Nephron (organoid): Measurements from ENCODE around the gene JAM2.
"Not testable (repeated sequence)": the region's sequence is repeated elsewhere in the genome, so short reads cannot be mapped to it uniquely, and the experiment has no call there.

Experiments used
- H3K27ac Mint-ChIP-seq, 3 experiments: 2 replicates each; pipeline ENCODE4 v1.8.0; 2020; ENCODE audit warnings: mixed read lengths in 3 of 3, mild to moderate bottlenecking in 2 of 3, moderate library complexity in 1 of 3
- H3K27me3 Mint-ChIP-seq: 2 replicates; pipeline ENCODE4 v1.8.0; 2021; ENCODE audit warnings: low read depth, mild to moderate bottlenecking, moderate library complexity, mixed read lengths
- H3K36me3 Mint-ChIP-seq: 2 replicates; pipeline ENCODE4 v1.8.0; 2020; ENCODE audit warnings: low read depth, mixed read lengths
- H3K4me1 Mint-ChIP-seq: 2 replicates; pipeline ENCODE4 v1.8.0; 2020; ENCODE audit warnings: mixed read lengths
- H3K4me3 Mint-ChIP-seq, 3 experiments: 2 replicates each; pipeline ENCODE4 v1.8.0; 2020; ENCODE audit warnings: mild to moderate bottlenecking in 3 of 3, mixed read lengths in 3 of 3, moderate library complexity in 2 of 3
- H3K9me3 Mint-ChIP-seq: 2 replicates; pipeline ENCODE4 v1.8.0; 2020; ENCODE audit warnings: mixed read lengths
- TF ChIP-seq, protein P1 (sequence below), 3 experiments: fragments of 200-600 bp; sonication (generic); IDR thresholded peaks; one replicate each; pipeline ENCODE4 v1.5.0; 2021; ENCODE audit warnings: antibody characterized with exemption in 3 of 3; ENCODE audit not compliant: unreplicated experiment in 3 of 3

Gene JAM2

DNA sequence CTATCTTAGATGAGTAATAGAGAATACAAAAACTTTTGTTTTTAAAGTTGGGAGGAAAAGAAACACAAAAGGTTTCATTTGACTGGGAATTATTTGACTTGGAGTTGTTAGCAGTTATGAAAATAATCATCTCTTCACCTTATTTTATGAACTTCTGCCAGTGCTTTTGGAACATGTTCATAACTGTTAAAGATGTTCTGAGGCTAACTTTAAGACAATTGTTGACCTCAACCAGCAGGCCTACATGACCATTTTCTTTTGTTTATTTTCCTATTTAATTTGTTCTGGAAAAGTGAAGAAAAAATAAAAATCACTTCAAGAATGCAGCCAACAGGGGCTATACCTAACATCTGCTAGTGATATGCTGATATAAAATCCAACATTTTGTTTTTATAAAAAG lies 37.4 kb downstream of the JAM2 start:
- Mint-ChIP-seq H3K27ac (peak overlapping the region in 1 of 3 experiments; percentile 44), H3K4me3 (no peak overlapping the region), H3K9me3 (peaks cover 5% of the 10 kb centered on the region), H3K27me3 (no peaks in the 10 kb centered on the region), H3K36me3 (no peaks in the 10 kb centered on the region), H3K4me1 (peaks cover 12% of the 10 kb centered on the region)
- TF ChIP-seq, protein P1, sequence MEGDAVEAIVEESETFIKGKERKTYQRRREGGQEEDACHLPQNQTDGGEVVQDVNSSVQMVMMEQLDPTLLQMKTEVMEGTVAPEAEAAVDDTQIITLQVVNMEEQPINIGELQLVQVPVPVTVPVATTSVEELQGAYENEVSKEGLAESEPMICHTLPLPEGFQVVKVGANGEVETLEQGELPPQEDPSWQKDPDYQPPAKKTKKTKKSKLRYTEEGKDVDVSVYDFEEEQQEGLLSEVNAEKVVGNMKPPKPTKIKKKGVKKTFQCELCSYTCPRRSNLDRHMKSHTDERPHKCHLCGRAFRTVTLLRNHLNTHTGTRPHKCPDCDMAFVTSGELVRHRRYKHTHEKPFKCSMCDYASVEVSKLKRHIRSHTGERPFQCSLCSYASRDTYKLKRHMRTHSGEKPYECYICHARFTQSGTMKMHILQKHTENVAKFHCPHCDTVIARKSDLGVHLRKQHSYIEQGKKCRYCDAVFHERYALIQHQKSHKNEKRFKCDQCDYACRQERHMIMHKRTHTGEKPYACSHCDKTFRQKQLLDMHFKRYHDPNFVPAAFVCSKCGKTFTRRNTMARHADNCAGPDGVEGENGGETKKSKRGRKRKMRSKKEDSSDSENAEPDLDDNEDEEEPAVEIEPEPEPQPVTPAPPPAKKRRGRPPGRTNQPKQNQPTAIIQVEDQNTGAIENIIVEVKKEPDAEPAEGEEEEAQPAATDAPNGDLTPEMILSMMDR (IDR thresholded peaks at IDR 0.05; ENCODE audit: unreplicated experiment in 3 of 3) = no peak

DNA sequence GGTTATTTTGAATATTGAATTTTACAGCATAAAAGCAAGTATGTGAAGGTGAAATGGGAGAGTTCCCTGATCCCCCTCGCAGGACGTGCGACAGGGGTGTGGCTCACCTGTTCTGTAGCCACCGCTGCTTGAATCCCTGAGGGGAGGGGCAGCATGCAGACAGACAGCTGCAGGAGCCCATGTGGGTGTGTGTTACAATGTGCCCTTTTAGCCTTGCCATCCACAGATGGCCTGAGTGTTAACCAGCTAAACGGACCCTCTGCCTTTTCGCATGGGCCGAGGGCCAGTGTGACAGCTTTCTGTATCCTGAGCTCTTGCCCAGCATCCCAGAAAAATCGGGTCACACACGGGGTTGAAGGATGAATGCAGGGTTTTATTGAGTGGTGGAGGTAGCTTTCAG lies 43.3 kb downstream of the JAM2 start:
- Mint-ChIP-seq H3K4me3 (no peak overlapping the region), H3K27ac (no peak overlapping the region), H3K9me3 (no peaks in the 10 kb centered on the region), H3K27me3 (no peaks in the 10 kb centered on the region), H3K4me1 (peaks cover 31% of the 10 kb centered on the region), H3K36me3 (no peaks in the 10 kb centered on the region)
- TF ChIP-seq, protein P1 (IDR thresholded peaks at IDR 0.05; ENCODE audit: unreplicated experiment in 3 of 3) = no peak

DNA sequence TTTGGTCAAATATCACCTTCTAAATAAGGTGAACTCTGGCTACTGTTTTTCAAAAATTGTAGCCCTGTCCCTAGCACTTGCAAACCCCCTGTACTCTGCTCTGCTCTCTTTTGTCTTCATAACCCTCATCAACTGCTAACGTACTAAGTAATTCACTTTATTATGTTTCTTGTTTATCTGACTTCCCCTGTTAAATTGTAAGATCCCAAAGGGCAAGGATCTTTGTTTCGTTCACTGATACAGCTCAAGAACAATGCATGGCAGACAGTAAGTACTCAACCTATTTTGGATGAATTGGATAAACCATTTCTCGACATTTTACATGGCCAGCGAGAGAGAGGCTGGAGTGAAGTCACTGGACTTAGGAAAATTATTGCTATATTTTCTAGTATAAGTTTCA lies 48.7 kb downstream of the JAM2 start:
- Mint-ChIP-seq H3K36me3 (no peaks in the 10 kb centered on the region), H3K27ac (no peak overlapping the region)

DNA sequence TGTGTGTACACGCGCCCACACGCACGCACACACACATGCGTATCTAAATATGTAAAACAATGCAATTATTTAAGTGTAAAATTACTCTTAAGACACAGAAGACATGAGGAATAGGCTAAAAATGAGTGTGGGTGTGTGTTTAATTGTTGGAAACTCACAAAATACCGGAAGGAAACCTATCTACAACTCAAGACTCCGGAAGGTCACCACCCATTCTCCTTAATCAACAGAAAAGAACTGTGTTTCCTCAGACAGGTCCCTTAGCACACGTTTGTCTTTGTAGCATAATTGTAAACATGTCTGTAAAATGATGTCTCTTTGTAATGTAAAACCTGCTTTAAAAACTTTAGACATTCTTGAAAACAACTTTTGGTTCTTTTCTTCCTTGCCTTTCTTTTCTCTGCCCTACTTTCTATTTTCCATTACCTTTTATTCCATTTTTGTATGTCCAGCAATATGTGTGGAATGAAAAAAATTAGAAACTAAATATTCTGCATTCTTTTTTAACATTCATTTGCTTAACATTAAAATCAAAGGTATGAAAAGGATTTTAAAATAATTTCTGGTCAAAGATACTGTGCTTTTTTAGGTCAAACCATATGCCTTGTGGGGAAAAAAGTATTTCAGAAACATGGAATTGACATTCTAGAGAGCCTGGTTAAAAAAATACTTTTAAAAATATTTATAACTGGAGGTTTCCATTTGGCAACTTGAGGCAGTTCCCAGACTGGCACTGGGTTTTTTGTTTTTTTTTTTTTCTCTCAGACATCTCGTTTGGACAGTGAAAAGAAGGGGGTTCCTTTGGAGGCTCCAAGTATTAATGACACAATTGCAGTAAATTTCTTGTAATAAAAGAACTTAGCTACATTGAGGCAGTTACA lies 49.5 kb downstream of the JAM2 start:
- TF ChIP-seq, protein P1 (IDR thresholded peaks at IDR 0.05; ENCODE audit: unreplicated experiment in 3 of 3) = no peak
- Mint-ChIP-seq H3K4me3 (no peak overlapping the region), H3K9me3 (no peaks in the 10 kb centered on the region), H3K4me1 (peaks cover 6% of the 10 kb centered on the region), H3K36me3 (no peaks in the 10 kb centered on the region), H3K27me3 (no peaks in the 10 kb centered on the region), H3K27ac (no peak overlapping the region)

More for the DNA sequence above, 48.7 kb downstream of the JAM2 start:
- Mint-ChIP-seq H3K4me1 (peaks cover 9% of the 10 kb centered on the region), H3K4me3 (no peak overlapping the region), H3K9me3 (no peaks in the 10 kb centered on the region), H3K27me3 (no peaks in the 10 kb centered on the region)
- TF ChIP-seq, protein P1 (IDR thresholded peaks at IDR 0.05; ENCODE audit: unreplicated experiment in 3 of 3) = no peak

DNA sequence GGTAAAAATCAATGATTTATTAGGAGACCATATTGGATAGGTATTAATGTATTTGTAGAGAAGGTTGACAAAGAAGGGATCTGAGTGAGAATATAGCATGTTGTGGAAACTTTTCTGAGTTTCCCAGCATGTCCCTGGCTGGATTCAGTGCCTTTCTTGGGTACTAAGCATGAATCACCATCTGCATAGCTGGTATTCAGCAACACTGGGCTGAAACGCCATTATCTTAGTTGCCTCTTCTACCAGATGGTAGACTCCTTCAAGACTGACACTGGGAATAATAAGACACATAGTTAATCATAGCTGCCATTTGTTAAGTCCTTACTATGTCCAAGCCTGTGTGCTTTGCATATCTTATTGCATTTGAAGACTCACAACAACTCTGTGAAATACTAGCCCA lies 50.2 kb downstream of the JAM2 start:
- Mint-ChIP-seq H3K27me3 (no peaks in the 10 kb centered on the region), H3K4me1 (peaks cover 6% of the 10 kb centered on the region), H3K36me3 (peaks cover 6% of the 10 kb centered on the region), H3K27ac (no peak overlapping the region), H3K4me3 (no peak overlapping the region), H3K9me3 (no peaks in the 10 kb centered on the region)
- TF ChIP-seq, protein P1 (IDR thresholded peaks at IDR 0.05; ENCODE audit: unreplicated experiment in 3 of 3) = no peak

DNA sequence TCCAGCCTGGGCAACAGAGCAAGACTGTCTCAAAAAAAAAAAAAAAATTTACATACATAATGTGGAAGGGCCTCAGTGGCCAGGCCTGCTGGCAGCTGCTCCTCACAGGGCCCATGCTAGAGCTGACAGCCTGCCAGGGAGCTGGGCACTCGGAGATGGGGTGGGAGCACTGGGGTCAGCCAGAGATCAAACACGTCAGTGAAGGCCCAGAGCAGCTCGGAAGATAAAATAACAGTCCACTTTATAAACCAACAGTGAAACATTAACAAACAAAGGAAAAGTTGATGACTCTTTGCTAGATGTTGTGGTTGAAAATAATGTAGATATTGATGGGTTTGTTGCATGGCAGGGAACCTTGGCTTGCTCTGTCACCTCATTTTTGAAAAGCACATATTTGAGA lies 52.9 kb downstream of the JAM2 start:
- Mint-ChIP-seq H3K4me3 (no peak overlapping the region), H3K27me3 (no peaks in the 10 kb centered on the region), H3K36me3 (peaks cover 16% of the 10 kb centered on the region), H3K27ac (no peak overlapping the region), H3K4me1 (no peaks in the 10 kb centered on the region), H3K9me3 (peaks cover 3% of the 10 kb centered on the region)
- TF ChIP-seq, protein P1 (IDR thresholded peaks at IDR 0.05; ENCODE audit: unreplicated experiment in 3 of 3) = no peak

DNA sequence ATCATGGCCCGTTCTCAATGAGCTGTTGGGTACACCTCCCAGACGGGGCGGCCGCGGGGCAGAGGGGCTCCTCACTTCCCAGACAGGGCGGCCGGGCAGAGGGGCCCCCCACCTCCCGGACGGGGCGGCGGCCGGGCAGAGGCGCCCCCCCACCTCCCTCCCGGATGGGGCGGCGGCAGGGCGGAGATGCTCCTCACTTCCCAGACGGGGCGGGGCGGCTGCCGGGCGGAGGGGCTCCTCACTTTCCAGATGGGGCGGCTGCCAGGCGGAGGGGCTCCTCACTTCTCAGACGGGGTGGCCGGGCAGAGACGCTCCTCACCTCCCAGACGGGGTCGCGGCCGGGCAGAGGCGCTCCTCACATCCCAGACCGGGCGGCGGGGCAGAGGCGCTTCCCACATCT lies 56.4 kb downstream of the JAM2 start:
- H3K4me1 Mint-ChIP-seq, H3K27ac Mint-ChIP-seq, H3K27me3 Mint-ChIP-seq, H3K4me3 Mint-ChIP-seq, H3K9me3 Mint-ChIP-seq: not testable (repeated sequence)
- peaks cover 28% of the 10 kb centered on the region for H3K36me3 Mint-ChIP-seq
